Stimulated activated CD8-positive, alpha-beta memory T cell treated with anti-CD3 and anti-CD28 coated beads, Interleukin-2, amount 100 ng/mL, for 1 hour (primary cell): ENCODE measurements around the gene ADAMTS2.

Source experiments
- DNase-seq, 2 donors: peaks; one replicate each; pipeline ENCODE4 v3.0.0-alpha.2; 2020; ENCODE audit warnings: low read depth in 2 of 2

The ADAMTS2 gene

DNA sequence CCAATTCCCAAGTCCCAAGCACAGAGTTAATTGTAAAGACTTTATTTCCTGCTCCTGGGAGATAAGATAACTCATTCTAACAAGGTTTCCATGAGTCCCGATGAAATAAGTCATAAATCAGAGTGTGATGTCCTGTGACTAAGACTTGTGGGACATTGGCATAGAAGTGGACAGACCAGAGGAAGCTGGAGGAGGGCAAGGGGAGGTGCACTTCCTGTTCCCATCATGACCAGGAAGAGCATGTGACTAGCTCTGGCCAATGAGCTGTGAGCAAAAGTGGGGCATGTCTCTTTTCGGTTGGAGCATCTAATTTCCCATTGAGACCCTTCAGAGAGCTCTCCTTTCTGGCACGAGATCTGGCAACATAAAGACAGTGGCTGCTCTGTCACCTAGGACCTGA lies 184.7 kb downstream of the ADAMTS2 start:
- no peak for DNase-seq

DNA sequence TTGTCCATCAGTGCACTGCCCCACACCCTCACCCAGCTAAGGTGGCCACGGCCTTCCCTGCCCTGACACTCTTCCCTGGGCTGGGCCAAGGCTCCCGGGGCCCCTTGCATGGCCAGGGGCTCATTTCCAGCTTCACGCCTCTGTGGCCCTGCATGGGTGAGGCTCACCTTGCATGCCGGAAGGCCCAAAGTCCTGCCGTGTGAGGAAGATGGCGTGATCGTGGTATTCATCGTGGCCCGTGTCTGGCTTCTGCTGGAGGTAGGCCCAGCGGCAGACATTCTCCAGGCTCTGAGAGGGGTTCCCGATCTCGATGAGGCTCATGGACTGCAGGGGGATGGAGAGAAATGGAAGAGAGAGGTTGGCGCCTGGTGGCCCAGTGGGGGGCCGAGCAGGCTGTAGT lies 186.7 kb downstream of the ADAMTS2 start:
- no peak for DNase-seq

DNA sequence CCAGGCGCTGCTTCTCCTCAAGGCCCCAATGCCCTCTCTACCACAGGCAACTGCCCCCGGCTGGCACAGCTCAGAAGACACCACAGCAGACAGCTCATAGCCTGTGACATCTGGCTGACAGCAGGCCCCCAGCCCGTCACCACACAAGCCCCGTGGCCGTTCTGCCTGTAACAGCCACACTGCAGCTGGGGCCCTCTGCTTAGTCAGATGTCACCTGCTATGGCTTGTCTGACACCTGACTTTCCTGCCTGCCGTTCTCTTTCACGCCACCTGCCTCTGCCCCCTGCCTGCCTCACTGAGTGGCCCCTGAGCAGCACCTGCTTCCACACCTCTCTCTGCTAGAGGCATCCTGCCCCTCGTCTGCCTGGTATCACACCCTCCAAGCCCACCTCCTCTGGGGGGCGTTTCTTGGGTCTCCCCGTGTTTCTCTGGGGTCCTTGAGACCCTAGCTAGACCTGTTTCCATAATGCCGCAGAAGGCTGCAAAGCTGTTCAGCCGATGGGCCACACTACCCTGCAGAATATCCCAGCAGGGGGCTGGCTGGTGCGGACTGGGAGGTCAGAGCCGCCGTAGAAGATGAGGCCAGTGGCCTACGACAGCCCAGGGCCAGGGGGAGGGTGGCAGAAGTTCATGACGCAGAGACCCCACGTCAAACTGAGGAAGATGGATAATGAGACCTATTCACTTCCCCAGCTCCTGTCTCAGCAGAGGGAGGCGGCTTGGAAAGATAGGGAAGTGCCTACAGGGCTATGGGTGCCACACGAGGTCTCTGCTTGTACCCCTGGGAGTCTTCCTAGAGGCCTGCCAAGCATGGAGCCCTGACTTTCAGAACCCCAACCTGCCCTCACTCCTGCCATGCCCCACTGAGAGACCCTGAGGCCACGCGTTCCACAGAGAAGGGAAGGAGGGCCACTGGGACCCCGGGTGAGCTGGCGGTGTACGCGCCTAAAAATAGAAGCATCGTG lies 190.0 kb downstream of the ADAMTS2 start:
- no peak for DNase-seq

DNA sequence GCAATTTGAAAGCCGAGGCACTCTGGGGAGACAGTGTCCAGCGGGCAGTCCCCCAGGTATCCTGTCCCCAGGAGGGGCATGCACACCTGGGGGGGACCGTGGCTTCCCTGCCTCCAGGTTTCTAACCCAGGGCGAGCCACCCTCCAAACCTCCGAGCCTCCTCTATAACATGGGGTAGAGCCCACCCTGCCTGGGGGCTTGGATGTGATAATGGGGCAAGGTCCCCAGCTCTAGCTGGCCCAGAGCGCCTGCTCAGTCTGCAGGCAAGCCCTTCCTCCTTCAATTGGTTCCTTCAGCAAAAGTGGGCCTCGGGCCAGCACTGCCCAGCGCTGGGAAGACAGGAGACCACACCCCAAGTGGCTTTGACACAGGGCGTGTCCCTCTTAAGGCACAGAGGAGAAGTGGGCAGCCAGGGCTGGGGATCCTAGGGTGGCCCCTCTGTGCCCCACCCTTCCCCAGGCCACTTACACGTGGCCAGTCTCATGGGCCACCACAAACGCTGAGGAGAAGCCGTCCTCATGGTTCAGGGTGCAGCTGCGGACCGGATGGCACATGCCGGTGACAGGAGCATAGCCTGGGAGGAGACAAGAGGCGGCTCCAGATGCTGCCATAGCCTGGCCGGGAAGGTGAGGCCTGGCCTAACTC lies 190.8 kb downstream of the ADAMTS2 start:
- no peak for DNase-seq

DNA sequence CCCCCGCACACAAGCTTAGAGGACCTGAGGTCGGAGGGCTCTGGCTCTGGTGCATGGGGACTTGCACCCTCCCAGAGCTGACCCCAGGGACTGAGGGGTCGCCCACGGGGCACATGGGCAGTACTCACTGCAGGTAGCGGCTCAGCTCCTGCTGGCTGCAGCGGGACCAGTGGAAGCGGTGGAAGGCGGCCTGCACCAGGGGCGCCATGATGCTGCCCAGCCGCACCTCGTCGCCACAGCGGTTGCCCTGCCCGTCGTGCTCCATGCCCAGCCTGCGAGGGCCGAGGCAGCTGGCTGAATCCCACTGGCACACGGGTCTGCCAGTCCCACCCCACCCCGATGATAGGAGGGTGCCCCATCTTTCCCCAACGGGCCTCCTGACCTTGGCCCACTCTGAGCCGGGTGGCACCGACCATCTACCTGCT lies 191.3 kb downstream of the ADAMTS2 start:
- DNase-seq = no peak

DNA sequence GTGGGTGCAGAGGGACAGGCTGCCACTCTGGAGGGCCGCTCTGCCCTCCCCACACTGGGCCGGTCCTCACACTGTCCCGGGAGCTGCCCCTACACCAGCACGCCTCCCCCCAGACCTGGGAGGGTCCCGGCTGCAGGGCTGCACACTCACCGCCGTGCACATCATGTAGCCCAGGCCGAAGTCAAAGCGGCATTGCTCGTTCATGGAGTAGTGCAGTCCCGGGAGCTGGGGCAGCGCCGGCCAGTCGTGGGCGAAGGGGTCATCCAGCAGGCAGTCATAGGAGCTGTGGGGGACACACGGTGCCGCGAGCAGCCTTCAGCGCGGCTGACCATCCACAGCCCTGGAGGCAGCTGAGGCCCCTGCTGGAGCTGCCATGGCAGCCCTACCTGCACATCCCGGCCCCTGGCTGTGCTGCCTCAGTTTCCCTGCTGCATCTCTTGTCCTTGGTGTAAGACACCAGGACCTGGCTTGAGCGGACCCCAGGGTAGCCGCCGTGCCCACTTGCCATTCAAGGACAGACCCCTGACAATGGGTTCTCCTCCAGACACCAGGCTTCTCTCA lies 191.8 kb downstream of the ADAMTS2 start:
- no peak for DNase-seq

DNA sequence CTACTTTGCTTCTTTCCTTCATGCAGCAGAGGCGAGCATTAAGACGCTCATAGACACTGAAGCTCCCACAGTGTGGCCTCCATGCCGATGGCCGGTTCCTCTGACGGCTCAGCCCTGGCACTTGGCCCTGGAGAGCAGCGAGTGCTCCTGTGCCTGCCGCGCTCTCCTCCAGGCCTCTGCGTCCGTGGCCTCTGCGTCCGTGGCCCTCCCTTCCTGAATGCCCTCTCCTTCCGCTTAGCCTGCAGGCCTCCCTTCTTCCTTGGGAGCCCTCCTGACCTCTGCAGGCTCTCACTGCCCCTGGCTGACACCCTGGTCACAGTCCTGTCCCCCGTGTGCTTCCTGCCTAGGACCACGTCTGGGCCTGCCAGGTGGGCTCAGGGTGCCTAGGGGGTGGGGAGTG lies 192.3 kb downstream of the ADAMTS2 start:
- no peak for DNase-seq

DNA sequence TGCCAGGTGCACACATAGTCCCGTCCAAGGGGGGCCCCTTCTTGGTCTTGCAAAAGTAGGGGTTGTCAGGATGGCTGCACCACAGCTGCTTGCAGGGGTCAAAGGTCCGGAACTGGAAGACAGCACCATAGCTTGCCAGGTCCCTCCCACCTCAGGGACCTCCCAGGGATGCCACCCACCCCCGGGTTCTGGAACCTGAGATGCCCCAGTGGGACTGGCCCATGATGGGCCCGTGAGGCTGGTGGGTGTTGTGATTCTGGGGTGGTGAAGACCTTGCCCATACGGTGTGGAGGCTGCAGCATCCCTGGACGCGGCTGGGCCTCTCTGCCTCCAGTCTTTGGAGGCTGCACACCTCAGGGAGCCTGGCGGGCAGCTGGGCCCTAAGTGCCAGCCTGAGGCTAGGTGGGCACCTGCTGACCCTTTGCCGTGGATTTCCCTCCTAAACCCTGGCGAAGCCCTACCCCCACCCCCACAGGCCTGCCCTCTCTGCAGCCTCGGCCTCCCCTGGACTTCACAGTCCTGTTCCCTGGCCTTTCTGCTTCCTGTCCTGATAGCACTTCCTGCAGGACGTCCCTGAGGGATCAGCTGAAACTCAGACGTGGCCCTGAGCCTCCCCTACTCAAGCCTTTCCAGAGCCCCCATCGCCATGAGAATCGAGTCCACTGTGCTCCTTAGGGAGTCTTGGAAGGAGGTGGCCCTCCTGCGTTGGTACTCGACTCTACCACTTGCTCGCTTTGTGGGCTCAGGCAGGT lies 192.9 kb downstream of the ADAMTS2 start:
- DNase-seq = no peak

DNA sequence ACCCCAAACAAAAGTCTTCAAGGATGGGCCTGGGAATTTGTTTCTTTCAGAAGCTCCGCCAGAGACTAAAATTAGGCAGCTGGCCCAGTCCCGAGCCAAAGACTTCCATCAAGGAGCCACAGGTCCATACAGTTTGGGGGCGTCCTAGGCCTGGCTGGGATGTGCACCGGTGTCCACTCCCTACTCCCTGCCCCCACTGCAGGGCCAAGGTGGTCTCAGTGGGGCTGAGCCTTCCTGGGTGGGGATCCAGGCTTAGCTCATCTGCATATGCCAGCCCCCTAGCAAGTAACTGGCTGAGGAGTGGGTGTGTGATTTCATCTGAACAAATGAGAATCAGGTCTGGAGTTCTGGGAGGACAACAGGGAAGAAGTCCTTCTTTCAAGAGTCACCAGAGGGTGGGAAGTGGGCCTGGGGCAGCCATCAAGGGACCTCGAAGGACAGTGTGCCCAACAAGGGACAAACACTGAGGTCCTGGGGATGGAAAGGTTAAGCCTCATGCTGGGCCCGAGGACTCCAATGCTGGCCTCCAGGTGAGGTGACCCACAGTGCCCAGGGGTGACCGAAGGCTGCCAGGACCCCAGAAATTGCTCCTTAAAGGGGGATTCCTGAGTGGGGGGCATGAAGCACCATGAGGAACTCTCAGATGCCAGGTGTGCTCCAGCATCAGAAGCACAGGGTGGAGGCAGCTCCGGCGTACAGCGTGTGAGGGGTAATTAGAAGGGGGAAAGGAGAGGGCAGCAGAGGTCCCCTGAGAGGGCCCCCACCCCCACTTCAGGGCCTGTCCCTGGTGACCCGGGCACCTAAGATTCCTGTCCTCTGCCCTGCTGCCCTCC lies 193.8 kb downstream of the ADAMTS2 start:
- DNase-seq = no peak

DNA sequence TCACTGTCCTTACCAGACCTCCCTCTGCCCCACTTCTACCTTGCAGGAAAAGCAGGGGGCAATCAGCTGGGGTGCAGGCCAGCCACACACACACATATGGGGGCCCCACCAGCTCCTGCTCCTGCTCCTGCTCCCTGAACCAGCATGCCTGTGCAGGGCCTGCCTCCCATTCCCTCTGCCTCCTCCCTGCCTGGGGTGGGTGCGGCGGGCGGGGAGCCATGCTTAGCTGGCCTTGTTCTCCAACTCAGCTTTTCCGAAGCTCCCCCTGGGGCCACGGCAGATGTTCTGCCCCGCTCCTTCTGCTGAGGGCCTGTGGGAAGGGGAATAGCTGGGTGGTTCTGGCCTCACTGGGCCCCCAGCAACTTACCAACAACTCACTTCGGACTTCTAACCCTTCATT lies 195.2 kb downstream of the ADAMTS2 start:
- DNase-seq = no peak

DNA sequence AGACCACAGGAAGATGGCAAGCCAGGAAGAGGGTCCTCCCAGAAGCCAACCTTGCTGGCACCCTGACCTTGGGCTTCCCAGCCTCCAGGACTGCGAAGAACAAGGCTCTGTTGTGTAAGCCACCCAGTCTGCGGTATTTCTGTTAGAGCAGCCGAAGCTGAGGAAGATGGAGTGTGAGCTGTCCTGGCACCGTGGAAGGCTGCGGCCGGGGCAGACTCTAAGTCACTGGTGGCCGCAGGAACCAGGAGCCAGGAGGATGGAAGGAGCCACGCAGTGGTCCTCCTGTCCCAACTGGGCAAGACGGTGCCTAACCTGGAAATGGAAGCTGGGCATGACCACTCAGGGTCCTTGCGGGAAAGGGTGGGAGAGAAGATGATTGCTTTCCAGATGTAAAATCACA lies 196.0 kb downstream of the ADAMTS2 start:
- DNase-seq = no peak

DNA sequence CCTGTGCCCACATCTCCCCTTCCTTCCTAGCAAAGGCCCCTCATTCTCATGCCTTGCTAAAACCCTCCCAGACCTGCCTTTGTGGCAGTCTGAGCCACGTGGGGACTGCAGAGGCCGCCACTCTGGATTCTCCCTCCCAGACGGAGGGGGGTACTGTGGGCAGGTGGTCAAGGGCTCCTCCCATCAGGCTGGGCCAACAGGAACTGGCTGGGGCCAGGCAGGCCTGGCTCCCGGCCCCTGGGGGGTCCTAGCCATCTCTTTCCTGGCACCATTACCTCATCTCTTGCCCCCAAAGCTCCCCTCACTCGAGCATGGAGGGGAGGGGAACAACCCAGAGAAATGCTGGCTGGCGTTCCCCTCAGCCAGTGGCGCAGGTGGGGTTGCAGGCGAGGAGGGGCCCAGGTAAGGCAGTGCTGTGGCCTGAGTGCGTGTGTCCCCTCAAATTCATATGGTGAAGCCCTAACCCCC lies 196.5 kb downstream of the ADAMTS2 start:
- no peak for DNase-seq

DNA sequence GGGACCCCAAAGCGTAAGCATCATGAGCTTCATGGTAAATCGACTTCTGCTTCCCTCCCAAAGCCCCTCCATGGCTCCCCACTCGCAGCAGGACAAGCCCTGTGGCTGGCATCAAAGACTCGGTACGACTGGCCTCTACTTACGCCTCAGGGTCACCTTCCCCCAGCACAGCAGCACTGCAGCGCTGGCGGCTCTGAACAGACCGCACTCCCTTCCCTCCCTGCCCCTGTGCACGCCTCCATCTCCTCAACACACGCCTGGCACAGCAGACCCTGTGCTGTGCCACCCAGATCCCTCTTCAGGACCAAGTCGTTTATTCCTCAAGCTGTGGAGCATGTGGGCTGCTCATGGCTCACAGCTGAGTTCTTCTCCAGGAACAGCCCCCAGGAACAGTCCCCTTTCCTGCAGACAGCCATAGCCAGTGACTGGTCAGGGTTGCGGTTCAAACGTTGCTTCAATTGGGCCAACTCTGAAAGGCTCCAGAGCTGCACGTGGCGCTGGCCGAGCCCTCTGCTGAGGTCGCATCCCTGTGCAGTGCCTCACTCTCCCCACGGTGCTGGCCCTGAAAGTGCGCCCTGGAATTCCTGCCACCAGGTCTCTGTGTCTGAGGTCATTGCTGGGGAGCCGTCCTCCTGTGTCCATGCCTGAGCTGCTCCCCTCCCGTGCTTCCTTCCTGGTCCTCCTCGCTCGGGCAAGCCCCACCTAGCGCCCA lies 197.1 kb downstream of the ADAMTS2 start:
- no peak for DNase-seq

DNA sequence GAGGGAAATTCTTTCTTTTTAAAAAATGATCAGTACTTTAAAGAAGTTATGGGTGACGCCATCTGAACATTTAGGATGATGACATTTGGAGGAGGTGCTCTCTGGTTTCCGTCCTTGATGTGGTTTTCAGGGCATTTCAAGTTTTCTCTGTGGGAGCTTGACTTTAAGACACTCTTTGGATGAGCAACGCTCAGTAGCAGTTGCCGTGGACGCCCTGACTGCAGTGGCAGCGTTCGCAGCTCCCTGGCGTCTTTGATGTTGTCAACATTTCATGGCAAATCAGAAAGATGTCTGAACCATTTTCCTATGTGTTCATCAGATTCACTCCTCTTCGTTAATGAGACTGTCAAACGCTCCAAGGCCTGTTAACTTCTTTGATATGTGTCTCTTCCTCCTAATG lies 199.0 kb downstream of the ADAMTS2 start:
- DNase-seq = no peak

DNA sequence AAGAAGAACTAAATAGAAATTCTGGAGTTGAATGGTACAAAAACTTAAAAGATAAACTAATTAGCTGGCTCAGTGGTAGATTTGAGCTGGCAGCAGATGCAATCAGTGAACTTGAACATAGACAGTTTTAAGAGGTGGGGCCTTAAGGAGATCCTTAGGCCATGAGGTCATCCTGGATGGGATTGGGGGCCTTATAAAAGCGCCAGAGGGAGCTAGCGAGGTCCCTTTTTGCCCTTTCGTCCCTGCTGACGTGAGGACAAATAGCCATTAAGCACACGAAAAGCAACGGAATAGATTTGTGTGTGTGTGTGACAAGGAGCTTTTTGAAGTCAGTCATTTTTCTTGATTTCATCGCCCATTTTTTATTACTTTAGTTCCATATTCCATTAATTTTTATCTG lies 201.8 kb downstream of the ADAMTS2 start:
- DNase-seq = no peak

DNA sequence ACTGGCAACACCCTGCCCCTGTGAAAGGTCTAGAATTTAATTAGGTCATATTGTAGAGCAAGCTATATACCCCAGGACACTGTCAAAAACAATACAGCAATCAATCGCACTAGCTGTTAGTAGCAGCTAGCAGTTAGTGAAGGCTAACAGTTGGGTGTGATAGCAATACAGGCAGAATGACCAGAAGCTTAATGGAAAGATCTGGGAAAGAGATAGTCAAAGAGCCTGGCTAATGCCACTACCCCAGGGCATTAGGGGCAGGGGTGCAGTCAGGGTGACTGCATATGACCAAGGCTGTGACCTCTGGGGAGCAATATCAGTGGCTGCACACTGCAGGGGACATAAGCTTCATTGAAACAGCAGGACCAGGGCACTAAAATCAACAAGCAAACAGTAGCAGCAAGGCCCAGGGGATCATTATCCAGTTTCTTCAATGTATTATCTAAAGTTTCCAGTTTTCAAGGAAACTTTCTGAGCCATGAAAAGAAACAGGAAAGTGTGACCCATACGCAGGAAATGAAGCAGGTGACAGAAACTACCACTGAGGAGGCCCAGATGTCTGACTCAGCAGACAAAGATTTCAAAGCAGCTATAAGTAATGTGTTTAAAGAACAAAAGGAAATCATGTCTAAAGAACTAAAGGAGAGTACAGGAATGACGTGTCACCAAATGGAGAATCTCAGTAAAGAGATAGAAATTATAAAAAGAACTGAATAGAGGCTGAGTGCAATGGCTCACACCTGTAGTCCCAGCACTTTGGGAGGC lies 202.6 kb downstream of the ADAMTS2 start:
- no peak for DNase-seq

DNA sequence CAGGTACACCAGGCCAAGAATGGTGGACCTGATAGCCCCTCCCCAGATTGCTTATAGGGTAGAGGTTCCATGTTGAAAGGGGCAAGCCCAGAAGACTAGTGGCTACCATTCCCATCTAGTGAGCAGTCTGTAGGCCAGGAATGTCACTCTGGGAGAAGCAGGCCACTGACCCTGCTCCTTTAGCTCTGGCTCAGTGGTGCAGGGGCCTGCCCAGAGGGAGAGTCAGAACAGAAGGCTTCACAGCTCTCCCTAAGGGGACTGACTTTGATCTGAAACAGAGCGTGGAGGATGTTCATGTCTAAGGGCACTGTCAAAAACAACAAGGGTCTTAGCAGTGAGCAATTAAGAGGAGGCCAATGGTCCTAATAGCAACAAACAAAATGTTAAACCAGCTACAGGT lies 203.4 kb downstream of the ADAMTS2 start:
- DNase-seq = no peak

DNA sequence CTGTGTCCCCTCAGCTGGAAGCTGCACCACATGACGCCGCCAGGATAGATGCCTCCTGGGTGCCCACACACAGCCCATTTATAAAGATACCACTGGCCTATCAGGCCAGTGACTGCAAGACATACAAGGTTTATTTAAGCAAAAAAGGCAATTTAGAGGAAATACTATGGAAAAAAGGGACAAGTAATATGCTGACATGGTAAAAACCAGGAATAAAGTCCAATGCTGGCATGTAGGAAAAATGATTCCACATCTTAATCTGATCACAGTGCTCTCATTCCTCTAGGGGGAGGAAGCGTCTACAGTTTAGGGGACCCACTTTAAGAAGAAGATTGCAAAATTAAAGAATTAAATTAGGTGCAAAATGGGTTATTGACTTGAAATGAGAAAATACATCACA lies 205.0 kb downstream of the ADAMTS2 start:
- no peak for DNase-seq

DNA sequence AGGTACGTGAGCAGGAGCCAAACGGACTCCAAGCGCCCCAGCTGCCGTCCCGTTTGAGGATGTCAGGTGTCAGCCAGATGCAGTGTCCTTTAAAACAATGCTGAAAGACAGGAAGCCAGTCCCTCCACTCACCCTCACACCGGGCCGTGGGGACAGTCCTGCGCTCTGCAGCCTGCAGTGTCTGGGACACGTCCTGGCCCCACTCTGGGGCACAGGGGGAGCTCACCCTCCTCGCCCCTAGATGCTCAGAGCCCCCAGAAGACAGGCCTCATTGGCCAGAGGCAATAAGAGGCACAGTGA lies 205.4 kb downstream of the ADAMTS2 start:
- no peak for DNase-seq
